SK-N-SH (cell line): Measurements from ENCODE around the gene BCL2A1. TPM values are rescaled to one million over a fixed set of nuclear protein-coding genes. Genes with fewer than 3 reads are reported as not detected.

ENCODE experiments used
- CTCF ChIA-PET: fragments of 300-600, 350-600 bp; formaldehyde crosslinking; extraction: SDS; loops from one replicate; lab custom pipeline; 2021; lab: Yijun Ruan, JAX
- POLR2A ChIA-PET: fragments of 350-600 bp; sonication (Branson Sonifier 250); formaldehyde crosslinking; extraction: SDS; loops from one replicate; lab custom pipeline; 2020; ENCODE audit warnings: antibody characterized with exemption, inconsistent platforms; lab: Yijun Ruan, JAX
- DNase-seq: peaks from one replicate; pipeline ENCODE4 v3.0.0; 2012
- H2AFZ ChIP-seq: fragments of 200-600 bp; sonication (generic); 2 replicates; pipeline ENCODE4 v1.8.1; 2016; ENCODE audit warnings: antibody characterized with exemption, mild to moderate bottlenecking, low read depth
- H3F3A ChIP-seq: fragments of 200-600 bp; sonication (generic); replicated peaks from 2 replicates; pipeline ENCODE3; 2016; ENCODE audit warnings: antibody characterized with exemption, mild to moderate bottlenecking; ENCODE audit not compliant: insufficient read depth
- H3K27ac ChIP-seq, 2 experiments: fragments of 200-500 bp in 1 of 2; fragments of 200-600 bp in 1 of 2; sonication (Bioruptor generic) in 1 of 2; sonication (generic), shearing (Covaris generic) in 1 of 2; 2 replicates each; pipeline versions ENCODE4 v1.5.1 to v1.6.1; 2014 to 2016; ENCODE audit warnings: low read depth in 2 of 2, inconsistent platforms in 1 of 2, low read length in 1 of 2, mild to moderate bottlenecking in 1 of 2, mixed read lengths in 1 of 2
- H3K27me3 ChIP-seq: fragments of 200-600 bp; sonication (generic), shearing (Covaris generic); 2 replicates; pipeline ENCODE4 v1.6.1; 2016; ENCODE audit warnings: mixed run types; ENCODE audit not compliant: insufficient read depth
- H3K36me3 ChIP-seq, 2 experiments: fragments of 200-500 bp in 1 of 2; fragments of 200-600 bp in 1 of 2; sonication (Bioruptor generic) in 1 of 2; sonication (generic) in 1 of 2; replicated peaks in 1 of 2; 2 replicates each; pipeline versions ENCODE3 to v1.5.1; 2014 to 2016; ENCODE audit warnings: low read length in 1 of 2, mild to moderate bottlenecking in 1 of 2; ENCODE audit not compliant: insufficient read depth in 2 of 2, control insufficient read depth in 1 of 2
- H3K4me1 ChIP-seq, 2 experiments: fragments of 200-500 bp in 1 of 2; fragments of 200-600 bp in 1 of 2; sonication (Bioruptor generic) in 1 of 2; sonication (generic), shearing (Covaris generic) in 1 of 2; 2 replicates each; pipeline versions ENCODE4 v1.5.1 to v1.6.1; 2014 to 2016; ENCODE audit warnings: low read depth in 1 of 2, low read length in 1 of 2, mixed run types in 1 of 2; ENCODE audit not compliant: insufficient read depth in 2 of 2, control insufficient read depth in 1 of 2
- H3K4me2 ChIP-seq: fragments of 200-600 bp; sonication (generic), shearing (Covaris generic); 2 replicates; pipeline ENCODE4 v1.6.1; 2017; ENCODE audit warnings: mixed run types
- H3K4me3 ChIP-seq, 2 experiments: fragments of 200-500 bp in 1 of 2; fragments of 200-600 bp in 1 of 2; sonication (Bioruptor generic) in 1 of 2; sonication (generic), shearing (Covaris generic) in 1 of 2; 2 replicates each; pipeline versions ENCODE4 v1.5.1 to v1.8.1; 2014 to 2016; ENCODE audit warnings: low read depth in 2 of 2, inconsistent platforms in 1 of 2, low read length in 1 of 2, mild to moderate bottlenecking in 1 of 2, mixed read lengths in 1 of 2, moderate library complexity in 1 of 2
- H3K79me2 ChIP-seq: fragments of 200-600 bp; sonication (generic); 2 replicates; pipeline ENCODE4 v1.8.1; 2017; ENCODE audit warnings: mild to moderate bottlenecking; ENCODE audit not compliant: insufficient read depth
- H3K9ac ChIP-seq: fragments of 200-600 bp; sonication (generic); 2 replicates; pipeline ENCODE4 v1.6.1; 2017; ENCODE audit warnings: mixed run types
- H3K9me2 ChIP-seq: fragments of 200-600 bp; sonication (generic); 2 replicates; pipeline ENCODE4 v1.6.1; 2017; ENCODE audit warnings: mixed run types
- H3K9me3 ChIP-seq: fragments of 200-600 bp; sonication (generic); 2 replicates; pipeline ENCODE4 v1.6.1; 2017; ENCODE audit warnings: mixed run types, mild to moderate bottlenecking, moderate library complexity
- H4K20me1 ChIP-seq: fragments of 200-600 bp; sonication (generic); 2 replicates; pipeline ENCODE4 v1.6.1; 2017; ENCODE audit warnings: mild to moderate bottlenecking, mixed run types; ENCODE audit not compliant: insufficient read depth
- EP300 ChIP-seq, 2 experiments: IDR thresholded peaks; 2 replicates each; pipeline versions ENCODE4 v1.4.0 to v1.6.1; 2012; ENCODE audit warnings: borderline replicate concordance in 1 of 2, low read depth in 1 of 2, low read length in 1 of 2
- EZH2phosphoT487 ChIP-seq: fragments of 200-600 bp; sonication (generic); IDR thresholded peaks from 2 replicates; pipeline ENCODE4 v1.6.1; 2017; ENCODE audit warnings: low read depth, mixed run types, mild to moderate bottlenecking, antibody characterized with exemption, moderate library complexity, borderline replicate concordance
- FOSL2 ChIP-seq: IDR thresholded peaks from 2 replicates; pipeline ENCODE4 v1.4.0; 2012; ENCODE audit warnings: low read depth, mild to moderate bottlenecking, moderate library complexity, borderline replicate concordance
- FOXJ3 ChIP-seq: sonication (generic); formaldehyde crosslinking; IDR thresholded peaks from 2 replicates; pipeline ENCODE4 v1.5.1; 2020; ENCODE audit warnings: mild to moderate bottlenecking, missing genetic modification reagents
- FOXM1 ChIP-seq: IDR thresholded peaks from 2 replicates; pipeline ENCODE4 v1.4.0; 2012; ENCODE audit warnings: low read depth, mild to moderate bottlenecking
- GABPA ChIP-seq: IDR thresholded peaks from 2 replicates; pipeline ENCODE4 v1.4.0; 2012; ENCODE audit warnings: low read depth, mild to moderate bottlenecking
- MAX ChIP-seq: IDR thresholded peaks from 2 replicates; pipeline ENCODE4 v1.4.0; 2012; ENCODE audit warnings: low read depth
- MEF2A ChIP-seq: IDR thresholded peaks from 2 replicates; pipeline ENCODE4 v1.4.0; 2012; ENCODE audit warnings: low read depth, borderline replicate concordance
- NFIC ChIP-seq: IDR thresholded peaks from 2 replicates; pipeline ENCODE4 v1.4.0; 2012; ENCODE audit warnings: borderline replicate concordance
- PBX3 ChIP-seq: IDR thresholded peaks from 2 replicates; pipeline ENCODE4; 2012
- POLR2AphosphoS5 ChIP-seq: IDR thresholded peaks from 2 replicates; pipeline ENCODE4 v1.6.1; 2012; ENCODE audit warnings: low read depth, low read length
- RCOR1 ChIP-seq: fragments of 150-350 bp; IDR thresholded peaks from 2 replicates; pipeline ENCODE4 v1.6.1; 2017; ENCODE audit warnings: antibody characterized with exemption, low read length
- SIN3A ChIP-seq: IDR thresholded peaks from 2 replicates; pipeline ENCODE4 v1.6.1; 2012; ENCODE audit warnings: low read depth, mild to moderate bottlenecking, low read length, moderate library complexity, borderline replicate concordance
- TCF12 ChIP-seq: IDR thresholded peaks from 2 replicates; pipeline ENCODE4 v1.4.0; 2012
- TEAD4 ChIP-seq: IDR thresholded peaks from 2 replicates; pipeline ENCODE4 v1.4.0; 2012; ENCODE audit warnings: mild to moderate bottlenecking, borderline replicate concordance; ENCODE audit not compliant: insufficient read depth
- USF1 ChIP-seq: IDR thresholded peaks from 2 replicates; pipeline ENCODE4 v1.4.0; 2012; ENCODE audit warnings: low read depth, borderline replicate concordance
- USF2 ChIP-seq: fragments of 150-350 bp; IDR thresholded peaks from 2 replicates; pipeline ENCODE4 v1.6.1; 2017; ENCODE audit warnings: antibody characterized with exemption, low read length, low read depth, borderline replicate concordance
- YY1 ChIP-seq: IDR thresholded peaks from 2 replicates; pipeline ENCODE4 v1.4.0; 2012; ENCODE audit warnings: low read depth, mild to moderate bottlenecking
- WGBS: methylation state at CpG from one replicate; pipeline ENCODE4 v1.1.6; 2017; ENCODE audit warnings: low lambda C conversion rate; 5-methylcytosine and 5-hydroxymethylcytosine counted together
- polyA plus RNA-seq, 3 experiments: library from polyadenylated mRNA; depleted of rRNA; stranded (reverse); fragments of >200 nt; gene quantifications; 2 replicates each; pipeline ENCODE4 v1.2.3, GENCODE V29; 2012
- TF ChIP-seq, protein P1 (sequence below): fragments of 200-600 bp; sonication (generic); IDR thresholded peaks from 2 replicates; pipeline ENCODE4 v1.6.1; 2017; ENCODE audit warnings: antibody characterized with exemption, mild to moderate bottlenecking, moderate library complexity

BCL2A1 gene
- polyA plus RNA-seq, 1 of the 3 experiments (the other 2 are of a cell fraction) = 0.08 TPM

GRCh38 chr15:79970181-79970580 lies 815 bp downstream of the BCL2A1 start:
- no peaks in the 10 kb centered on the region for H4K20me1 ChIP-seq
- H3K36me3 ChIP-seq = no peaks in the 10 kb centered on the region
- 88% methylated on average over 1 of the region's 1 CpG for WGBS
- no peaks in the 10 kb centered on the region for H3K79me2 ChIP-seq
- H3K9me3 ChIP-seq = no peaks in the 10 kb centered on the region
- H3F3A ChIP-seq = no peaks in the 10 kb centered on the region
- no peaks in the 10 kb centered on the region for H3K4me1 ChIP-seq
- H3K4me3 ChIP-seq = no peak overlapping the region
- H2AFZ ChIP-seq = no peak overlapping the region
- TF ChIP-seq SIN3A (no peak), TEAD4 (no peak), RCOR1 (no peak), YY1 (no peak), FOSL2 (no peak), POLR2AphosphoS5 (no peak), TCF12 (no peak), EZH2phosphoT487 (no peak), EP300 (IDR thresholded peaks at IDR 0.05; ENCODE audit: borderline replicate concordance in 1 of 2, low read depth in 1 of 2, low read length in 1 of 2) (no peak), MEF2A (no peak), PBX3 (no peak), USF1 (no peak)
- TF ChIP-seq, protein P1, sequence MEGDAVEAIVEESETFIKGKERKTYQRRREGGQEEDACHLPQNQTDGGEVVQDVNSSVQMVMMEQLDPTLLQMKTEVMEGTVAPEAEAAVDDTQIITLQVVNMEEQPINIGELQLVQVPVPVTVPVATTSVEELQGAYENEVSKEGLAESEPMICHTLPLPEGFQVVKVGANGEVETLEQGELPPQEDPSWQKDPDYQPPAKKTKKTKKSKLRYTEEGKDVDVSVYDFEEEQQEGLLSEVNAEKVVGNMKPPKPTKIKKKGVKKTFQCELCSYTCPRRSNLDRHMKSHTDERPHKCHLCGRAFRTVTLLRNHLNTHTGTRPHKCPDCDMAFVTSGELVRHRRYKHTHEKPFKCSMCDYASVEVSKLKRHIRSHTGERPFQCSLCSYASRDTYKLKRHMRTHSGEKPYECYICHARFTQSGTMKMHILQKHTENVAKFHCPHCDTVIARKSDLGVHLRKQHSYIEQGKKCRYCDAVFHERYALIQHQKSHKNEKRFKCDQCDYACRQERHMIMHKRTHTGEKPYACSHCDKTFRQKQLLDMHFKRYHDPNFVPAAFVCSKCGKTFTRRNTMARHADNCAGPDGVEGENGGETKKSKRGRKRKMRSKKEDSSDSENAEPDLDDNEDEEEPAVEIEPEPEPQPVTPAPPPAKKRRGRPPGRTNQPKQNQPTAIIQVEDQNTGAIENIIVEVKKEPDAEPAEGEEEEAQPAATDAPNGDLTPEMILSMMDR = no peak
- no peak overlapping the region for H3K27ac ChIP-seq
- CTCF ChIA-PET = no interaction called here
- POLR2A ChIA-PET = no interaction called here
- no peaks in the 10 kb centered on the region for H3K27me3 ChIP-seq
- no peaks in the 10 kb centered on the region for H3K9me2 ChIP-seq
- no peak overlapping the region for H3K4me2 ChIP-seq
- DNase-seq = no peak
- H3K9ac ChIP-seq = no peak overlapping the region

DNA sequence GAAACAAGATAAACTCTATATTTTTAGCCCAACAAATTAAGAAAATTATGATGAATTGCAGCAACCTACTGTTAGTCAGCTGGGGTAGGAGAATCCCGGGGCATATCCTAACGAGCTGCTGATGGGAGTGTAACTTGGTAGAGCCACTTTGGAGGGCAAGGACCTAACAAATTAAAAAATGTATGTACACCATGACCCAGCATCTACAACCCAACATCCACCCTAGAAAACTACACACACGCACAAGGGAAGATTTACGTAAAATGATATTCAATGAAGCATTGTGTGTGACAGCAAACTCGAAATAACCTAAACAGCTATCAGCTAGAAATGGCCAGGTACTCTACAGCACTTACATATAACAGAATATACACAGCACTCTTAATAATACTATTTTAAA lies 1.9 kb downstream of the BCL2A1 start:
- no peaks in the 10 kb centered on the region for H3K36me3 ChIP-seq
- H3K9me3 ChIP-seq = no peaks in the 10 kb centered on the region
- no peak overlapping the region for H3K4me3 ChIP-seq
- H3K9me2 ChIP-seq = no peaks in the 10 kb centered on the region
- TF ChIP-seq SIN3A (no peak), USF2 (no peak), GABPA (no peak), FOXM1 (no peak), MAX (no peak), NFIC (no peak), YY1 (no peak), FOXJ3 (CRISPR knock-in tag) (no peak), PBX3 (no peak), USF1 (no peak), TCF12 (no peak)
- TF ChIP-seq, all 33 proteins: peak for 0
- no peaks in the 10 kb centered on the region for H3K27me3 ChIP-seq
- H3F3A ChIP-seq = no peaks in the 10 kb centered on the region
- H3K9ac ChIP-seq = no peak overlapping the region
- H3K79me2 ChIP-seq = no peaks in the 10 kb centered on the region
- H3K4me2 ChIP-seq = no peak overlapping the region
- CTCF ChIA-PET = no interaction called here
- 90% methylated on average over 5 of the region's 5 CpGs for WGBS
- H3K4me1 ChIP-seq = no peaks in the 10 kb centered on the region
- no peak overlapping the region for H2AFZ ChIP-seq
- POLR2A ChIA-PET = no interaction called here
- H3K27ac ChIP-seq = no peak overlapping the region
- no peak for DNase-seq
- H4K20me1 ChIP-seq = no peaks in the 10 kb centered on the region
